Stimulated activated CD4-positive, alpha-beta T cell treated with anti-CD3 and anti-CD28 coated beads, TNF-alpha, amount 100 ng/mL, for 1 hour (primary cell): Measurements from ENCODE around the gene H2BW1.
"Not testable (repeated sequence)": the region's sequence is repeated elsewhere in the genome, so short reads cannot be mapped to it uniquely, and the experiment has no call there.

Experiments used
- DNase-seq, 3 donors: peaks; one replicate each; pipeline ENCODE4 v3.0.0-alpha.2; 2020; ENCODE audit warnings: low read depth in 3 of 3, low spot score in 1 of 3

Gene H2BW1

DNA sequence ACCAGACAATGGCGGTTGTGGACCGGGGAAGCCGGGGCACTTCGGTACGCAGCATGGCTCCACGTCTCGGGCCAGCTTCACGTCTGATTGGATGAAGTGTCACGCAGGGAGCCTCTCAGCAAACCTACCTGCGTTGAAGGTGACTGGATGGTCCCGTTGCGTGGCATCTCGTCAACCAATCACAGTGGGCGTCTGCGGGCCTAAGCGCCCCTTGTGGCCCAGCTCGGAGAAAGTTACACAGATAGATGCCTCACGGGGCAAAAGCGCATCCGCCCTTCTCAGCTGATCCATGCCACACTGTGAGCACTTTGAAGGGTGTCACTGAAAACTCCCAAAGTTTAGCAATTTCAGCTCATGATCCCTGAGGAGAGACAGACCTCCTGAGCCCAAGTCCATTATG lies at the start of gene H2BW1:
Gene H2BW1 (minus strand): TSS at position 103 of the 400 bp plus-strand sequence. CDS start 132 bp downstream, outside the sequence.
- DNase-seq = no peak

DNA sequence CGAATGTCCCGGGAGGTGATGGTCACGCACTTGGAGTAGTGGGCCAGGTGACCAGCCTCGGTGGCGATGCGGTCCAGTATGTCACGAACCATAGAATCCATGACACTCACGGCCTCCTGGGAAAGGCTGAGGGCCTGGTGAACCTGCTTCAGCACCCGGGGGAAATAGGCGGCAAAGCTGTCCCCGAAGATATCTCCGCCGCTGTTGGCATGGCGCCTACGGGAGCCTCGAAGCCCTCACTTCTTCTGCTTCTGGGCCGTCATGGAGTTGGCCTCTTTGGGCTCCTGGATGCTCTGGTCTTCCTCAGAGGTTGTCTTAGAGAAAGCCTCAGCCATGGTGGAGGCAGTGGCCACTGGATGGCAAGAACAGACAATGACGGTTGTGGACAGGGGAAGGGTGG lies 49.1 kb upstream of the H2BW1 start:
- DNase-seq = not testable (repeated sequence)

- not testable (repeated sequence) for DNase-seq
Observed at GRCh38 chrX:104054956-104055355, 41.4 kb upstream of the H2BW1 start.

GRCh38 chrX:104047171-104047570 lies 33.7 kb upstream of the H2BW1 start:
- DNase-seq = no peak

DNA sequence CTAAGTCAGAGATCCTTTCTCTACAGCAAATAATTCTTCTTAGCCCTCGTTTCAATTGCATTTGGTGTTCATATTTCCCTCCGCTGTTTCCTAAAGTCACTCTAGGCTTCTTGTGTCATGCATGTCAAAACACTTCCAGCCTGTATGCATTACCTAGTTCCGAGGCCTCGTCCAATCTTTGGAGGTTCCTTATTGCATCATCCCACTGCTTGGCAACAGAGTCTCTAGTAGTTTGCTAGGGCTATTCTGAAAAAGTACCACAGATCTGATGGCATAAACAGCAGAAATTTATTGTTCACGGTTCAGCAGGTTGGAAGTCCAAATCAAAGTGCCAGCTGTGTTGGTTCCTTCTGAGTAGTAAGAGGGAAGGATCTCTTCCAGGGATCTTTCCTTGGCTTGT lies 32.1 kb upstream of the H2BW1 start:
- no peak for DNase-seq

DNA sequence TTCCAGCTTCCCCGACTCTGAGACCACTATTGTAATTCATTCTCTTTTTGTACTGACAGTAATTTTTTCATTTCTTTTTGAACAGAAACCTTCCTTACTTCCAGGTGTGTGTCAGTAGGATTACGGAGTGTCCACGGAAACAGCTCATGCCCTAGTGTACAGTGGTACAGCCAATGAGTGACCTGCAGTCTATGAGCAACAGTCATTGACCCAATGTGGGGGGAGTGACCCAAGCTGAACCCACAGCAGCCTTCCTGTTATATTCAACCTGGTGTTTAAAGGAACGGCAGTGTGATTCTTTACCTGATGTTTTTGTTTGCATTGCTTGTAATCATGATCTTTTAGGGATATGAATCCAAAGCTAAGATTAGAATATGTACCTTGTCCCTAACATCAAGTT lies 27.5 kb upstream of the H2BW1 start:
- no peak for DNase-seq

GRCh38 chrX:104039689-104040505 lies 26.4 kb upstream of the H2BW1 start, which contains the start of gene H2BW2:
Gene H2BW2 (plus strand): TSS chrX:104039956. CDS start chrX:104039995, 39 bp downstream.
- no peak for DNase-seq

DNA sequence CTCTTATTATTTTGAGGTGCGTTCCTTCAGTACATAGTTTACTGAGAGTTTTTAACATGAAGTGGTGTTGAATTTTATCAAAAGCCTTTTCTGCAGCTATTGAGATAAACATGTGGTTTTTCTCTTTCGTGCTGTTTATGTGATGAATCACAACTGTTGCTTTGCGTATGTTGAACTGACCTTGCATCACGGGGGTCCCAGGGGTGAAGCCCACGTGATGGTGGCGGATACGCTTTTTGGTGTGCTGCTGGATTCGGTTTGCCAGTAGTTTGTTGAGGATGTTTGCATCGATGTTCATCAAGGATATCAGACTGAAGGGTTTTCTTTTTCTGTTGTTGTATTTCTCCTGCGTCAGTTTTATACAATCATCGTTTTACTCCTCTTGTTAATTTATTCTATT lies 4.6 kb upstream of the H2BW1 start:
- DNase-seq = no peak

GRCh38 chrX:104015576-104015975 lies 2.1 kb upstream of the H2BW1 start:
- DNase-seq = not testable (repeated sequence)

- DNase-seq = no peak
Observed at GRCh38 chrX:104013158-104013557, 350 bp downstream of the H2BW1 start.

DNA sequence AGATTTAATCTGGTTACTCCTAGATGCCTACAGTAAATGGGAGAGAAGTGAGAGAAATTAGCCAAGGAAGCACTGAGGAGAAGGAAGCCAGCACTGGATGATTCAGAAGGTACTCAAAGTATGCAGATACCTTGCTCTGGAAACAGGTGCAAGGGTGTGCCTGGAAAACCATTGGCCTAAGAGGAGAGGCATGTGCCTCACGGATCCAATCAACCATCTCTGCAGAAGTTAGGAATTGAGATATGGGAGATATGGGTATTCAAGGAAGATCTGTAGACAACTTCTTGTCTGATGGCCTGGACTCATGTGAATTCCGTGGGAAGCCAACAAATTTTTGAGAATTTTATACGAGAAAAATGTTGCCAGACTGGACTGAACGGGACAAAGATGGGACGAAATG lies 4.7 kb downstream of the H2BW1 start:
- DNase-seq = no peak

DNA sequence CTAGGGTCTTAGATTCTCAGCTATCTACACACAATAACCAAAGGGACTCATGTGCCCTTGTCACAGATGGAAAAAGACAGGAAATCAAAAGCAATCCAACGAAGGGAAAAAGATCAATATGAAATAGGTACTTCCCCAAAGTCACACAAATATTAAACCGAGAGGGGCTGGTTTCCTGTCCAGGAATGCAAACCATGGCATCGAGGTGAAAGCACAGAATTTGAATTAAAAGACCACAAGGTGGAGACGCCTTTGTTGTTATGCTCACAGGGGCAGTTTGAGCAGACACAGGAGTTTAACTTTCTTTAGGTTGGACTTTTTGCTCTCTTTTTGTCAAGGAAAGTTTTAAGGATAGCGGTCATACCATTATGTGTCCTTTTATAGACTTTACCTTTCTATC lies 14.3 kb downstream of the H2BW1 start:
- DNase-seq = no peak

GRCh38 chrX:103983508-103983907 lies 30.0 kb downstream of the H2BW1 start:
- not testable (repeated sequence) for DNase-seq

- DNase-seq = not testable (repeated sequence)
Observed at GRCh38 chrX:103962411-103963278, 50.9 kb downstream of the H2BW1 start, which contains the start of gene TMSB15B. Gene TMSB15B (plus strand): TSS chrX:103962627.
